Adrenal gland (tissue), 19 donors: Measurements from ENCODE around the gene ZNF570. TPM values are rescaled to one million over a fixed set of nuclear protein-coding genes. Genes with fewer than 3 reads are reported as not detected.

ENCODE experiments used
- DNase-seq, 7 donors: peaks; one replicate each; pipeline ENCODE4 v3.0.0-alpha.2; 2019 to 2020
- H3K27ac ChIP-seq, 5 donors: fragments of 200-600 bp; sonication (generic) in 4 of 5; 1 replicate in 3 of 5; 2 replicates in 2 of 5; pipeline versions ENCODE4 v1.5.1 to v1.8.0; 2016 to 2020; ENCODE audit warnings: mild to moderate bottlenecking in 1 of 5
- H3K27me3 ChIP-seq: fragments of 200-600 bp; 2 replicates; pipeline ENCODE4 v1.8.0; 2021
- H3K36me3 ChIP-seq, 2 donors: fragments of 200-600 bp; replicated peaks in 1 of 2; 1 replicate in 1 of 2; 2 replicates in 1 of 2; pipeline versions ENCODE4 v1.5.1 to v1.8.0; 2018 to 2022
- H3K4me1 ChIP-seq, 2 donors: fragments of 200-600 bp; replicated peaks in 1 of 2; 1 replicate in 1 of 2; 2 replicates in 1 of 2; pipeline versions ENCODE4 v1.5.1 to v1.8.0; 2018 to 2021
- H3K4me3 ChIP-seq, 4 donors: fragments of 200-600 bp; sonication (generic) in 3 of 4; one replicate each; pipeline ENCODE4 v1.5.1; 2016 to 2018
- H3K9me3 ChIP-seq, 3 donors: fragments of 200-600 bp; sonication (generic) in 1 of 3; replicated peaks in 1 of 3; 1 replicate in 2 of 3; 2 replicates in 1 of 3; pipeline versions ENCODE4 v1.5.1 to v1.8.0; 2016 to 2021
- CTCF ChIP-seq, 6 experiments: fragments of 450-650 bp in 4 of 6; fragments of 200-600 bp in 2 of 6; sonication (generic) in 1 of 6; IDR thresholded peaks; 1 replicate in 5 of 6; 2 replicates in 1 of 6; pipeline versions ENCODE4 v1.5.1 to v1.8.0; 2016 to 2021; ENCODE audit warnings: antibody characterized with exemption in 6 of 6, mild to moderate bottlenecking in 2 of 6, moderate library complexity in 1 of 6
- POLR2A ChIP-seq, 2 donors: fragments of 450-650 bp; IDR thresholded peaks; one replicate each; pipeline ENCODE4 v1.6.1; 2017; ENCODE audit warnings: antibody characterized with exemption in 2 of 2, mild to moderate bottlenecking in 2 of 2, moderate library complexity in 1 of 2
- WGBS, 4 donors: extraction: QIAGEN DNeasy Blood & Tissue Kit in 2 of 4; methylation state at CpG; one replicate each; pipeline versions ENCODE4 v1.1.5 to v1.1.7; 2013 to 2017; 5-methylcytosine and 5-hydroxymethylcytosine counted together
- intact Hi-C, 2 donors: fragments of 100-400 bp; cut with DNase I; formaldehyde crosslinking; loops; one replicate each; pipeline versions ENCODE4 v1.14.1 to v1.15.0; 2022 to 2023
- long read RNA-seq, 10 donors: library from polyadenylated mRNA in 3 of 10; unstranded in 2 of 10; stranded (forward) in 1 of 10; transcript quantifications; one replicate each; pipeline ENCODE4 v2.0.0 and lab custom pipeline, GENCODE V29; 2021 to 2026
- polyA plus RNA-seq, 3 donors: library from polyadenylated mRNA; stranded (reverse); fragments of 200-250 nt in 2 of 3; fragments of 350-450 nt in 1 of 3; fragmentation: Illumina TruSeq in 1 of 3; extraction: RNeasy Lipid Tissue Mini Kit (QIAGEN cat#74804) in 1 of 3; gene quantifications; one replicate each; pipeline ENCODE4 v1.2.3, GENCODE V29; 2013 to 2014
- total RNA-seq, 9 donors: library from RNA; depleted of rRNA in 4 of 9; stranded (reverse); fragments of >200 nt in 4 of 9; fragments of 120-200 nt in 1 of 9; fragmentation: NEBNext Ultra II Directional in 1 of 9; extraction: Animal tissue kit (Norgen Biotek cat#: 25700) in 1 of 9; gene quantifications; one replicate each; pipeline versions ENCODE4 v1.1.0 to v1.2.4, GENCODE V29; 2013 to 2023
- donor health status: healthy with polysubstance abuse.
- donor health status: Bipolar disorder and iron deficiency.
- donor health status: DM: yes; HTN: yes; CAD: no.
- donor health status: DM: no; HTN: no; CAD: no.
- donor health status: DM: no; HTN: no; CAD: no.
- donor health status: DM: yes; HTN: yes; CAD: no.

ZNF570 gene
- total RNA-seq (10 to 100 TPM in 1 of 9 donors, 1 to 10 TPM in 8; 5.1 to 11.6 (median 7.3) TPM), polyA plus RNA-seq (1 to 10 TPM; 1.4 to 6.6 (median 2.6) TPM)
- long read RNA-seq, donor 1, partial matches to known transcripts = 7 of 8 reads
- long read RNA-seq, donor 1, other reads (novel, unspliced or antisense) = 0 of 8 reads
- long read RNA-seq, donor 2, full-length matches to known transcripts = 1 of 1 reads
- long read RNA-seq, donor 2, partial matches to known transcripts = 0 of 1 reads
- long read RNA-seq, donor 2, other reads (novel, unspliced or antisense) = 0 of 1 reads
- long read RNA-seq, donor 3, full-length matches to known transcripts = 3 of 3 reads
- long read RNA-seq, donor 3, partial matches to known transcripts = 0 of 3 reads
- long read RNA-seq, donor 3, other reads (novel, unspliced or antisense) = 0 of 3 reads
- long read RNA-seq, donor 4, full-length matches to known transcripts = 1 of 2 reads
- long read RNA-seq, donor 4, partial matches to known transcripts = 0 of 2 reads
- long read RNA-seq, donor 4, other reads (novel, unspliced or antisense) = 1 of 2 reads
- long read RNA-seq, donor 5, partial matches to known transcripts = 0 of 2 reads
- long read RNA-seq, donor 5, other reads (novel, unspliced or antisense) = 0 of 2 reads
- long read RNA-seq, donor 6, partial matches to known transcripts = 0 of 2 reads
- long read RNA-seq, donor 6, other reads (novel, unspliced or antisense) = 1 of 2 reads
- long read RNA-seq, donor 7 = 0 reads
- long read RNA-seq, donor 8 = 0 reads
- long read RNA-seq, donor 9 = 0 reads
- long read RNA-seq, donor 10 = 0 reads

GRCh38 chr19:37468961-37469777 is at the start of gene ZNF570:
ZNF570 (plus strand) TSS chr19:37469356; CDS start chr19:37470355, 999 bp downstream.
- peaks cover 16 to 28% of the 10 kb centered on the region in 2 donors for H3K4me1 ChIP-seq
- H3K27me3 ChIP-seq = no peaks in the 10 kb centered on the region
- H3K4me3 ChIP-seq = peak within 1 kb of the TSS; percentile 38 to 91 (median 61)
- 0% methylated on average over 22 to 63 of the region's 63 CpGs for WGBS, 4 donors
- peaks cover 0 to 5% of the 10 kb centered on the region in 2 donors for H3K36me3 ChIP-seq
- peaks cover 0 to 4% (median 0%) of the 10 kb centered on the region in 3 donors for H3K9me3 ChIP-seq
- DNase-seq = peak; percentile 88 to 95 (median 91)
- H3K27ac ChIP-seq = peak within 1 kb of the TSS; percentile 84 to 97 (median 88)
- intact Hi-C loops = no loop called here
- TF ChIP-seq POLR2A (IDR thresholded peaks at IDR 0.05) = peak; percentile 44 to 76
- peak in 2 of 6 experiments; percentile 7 to 29 for TF ChIP-seq CTCF (IDR thresholded peaks at IDR 0.05)

- H3K4me1 ChIP-seq = no peaks in the 10 kb centered on the region
- 96 to 99% (median 97%) methylated on average over 4 of the region's 4 CpGs for WGBS, 4 donors
- DNase-seq = no peak
- no peak overlapping the region for H3K27ac ChIP-seq
- H3K36me3 ChIP-seq = no peaks in the 10 kb centered on the region
- TF ChIP-seq CTCF (IDR thresholded peaks at IDR 0.05) (no peak), POLR2A (IDR thresholded peaks at IDR 0.05) (no peak)
- no peaks in the 10 kb centered on the region for H3K27me3 ChIP-seq
- intact Hi-C loops = no loop called here
- peak overlapping the region in 1 of 4 donors; percentile 13 for H3K4me3 ChIP-seq
- H3K9me3 ChIP-seq = peaks cover 13 to 86% (median 45%) of the 10 kb centered on the region in 3 donors
Observed at GRCh38 chr19:37452500-37453245, 16.5 kb upstream of the ZNF570 start.

- intact Hi-C loops = no loop called here
Observed at GRCh38 chr19:37466277-37466797, 2.8 kb upstream of the ZNF570 start.

More at GRCh38 chr19:37466277-37466797, 2.8 kb upstream of the ZNF570 start:
- no peak for DNase-seq
- Histone ChIP-seq H3K27me3 (no peaks in the 10 kb centered on the region), H3K36me3 (peaks cover 0 to 6% of the 10 kb centered on the region in 2 donors), H3K4me3 (peak overlapping the region; percentile 53 to 85 (median 70)), H3K4me1 (peaks cover 16 to 28% of the 10 kb centered on the region in 2 donors), H3K27ac (peak overlapping the region; percentile 70 to 97 (median 85)), H3K9me3 (peaks cover 0 to 13% (median 0%) of the 10 kb centered on the region in 3 donors)
- TF ChIP-seq POLR2A (IDR thresholded peaks at IDR 0.05) (no peak), CTCF (IDR thresholded peaks at IDR 0.05) (no peak)
- 30 to 34% (median 32%) methylated on average over 25 of the region's 25 CpGs for WGBS, 4 donors
